Suprapubic skin (tissue), 4 donors: ENCODE data around the gene PRRT1. TPM values are rescaled to one million over a fixed set of nuclear protein-coding genes. Genes with fewer than 3 reads are reported as not detected.

Experiments used
- DNase-seq, 2 donors: peaks; one replicate each; pipeline ENCODE4 v3.0.0-alpha.2; 2019; ENCODE audit warnings: low spot score in 2 of 2
- H3K27ac ChIP-seq: fragments of 200-600 bp; sonication (generic); one replicate; pipeline ENCODE4 v1.5.1; 2019
- H3K27me3 ChIP-seq: fragments of 200-600 bp; sonication (generic); one replicate; pipeline ENCODE4 v1.5.1; 2019
- H3K36me3 ChIP-seq: fragments of 200-600 bp; sonication (generic); one replicate; pipeline ENCODE4 v1.5.1; 2019
- H3K4me1 ChIP-seq: fragments of 200-600 bp; sonication (generic); one replicate; pipeline ENCODE4 v1.5.1; 2019
- H3K4me3 ChIP-seq: fragments of 200-600 bp; sonication (generic); one replicate; pipeline ENCODE4 v1.5.1; 2019; ENCODE audit warnings: mild to moderate bottlenecking
- H3K9me3 ChIP-seq: fragments of 200-600 bp; sonication (generic); one replicate; pipeline ENCODE4 v1.5.1; 2019
- CTCF ChIP-seq, 2 donors: fragments of 200-600 bp in 1 of 2; fragments of 450-650 bp in 1 of 2; sonication (generic) in 1 of 2; IDR thresholded peaks; one replicate each; pipeline ENCODE4 v1.5.1; 2016 to 2019; ENCODE audit warnings: antibody characterized with exemption in 2 of 2, mild to moderate bottlenecking in 1 of 2, moderate library complexity in 1 of 2
- EP300 ChIP-seq: sonication (generic); formaldehyde crosslinking; IDR thresholded peaks from one replicate; pipeline ENCODE4 v1.6.1; 2017; ENCODE audit warnings: antibody characterized with exemption
- POLR2A ChIP-seq, 2 donors: fragments of 450-650 bp; IDR thresholded peaks; one replicate each; pipeline ENCODE4 v1.6.1; 2017; ENCODE audit warnings: antibody characterized with exemption in 2 of 2, mild to moderate bottlenecking in 2 of 2, moderate library complexity in 2 of 2
- POLR2AphosphoS5 ChIP-seq, 3 donors: sonication (generic); formaldehyde crosslinking; IDR thresholded peaks; one replicate each; pipeline ENCODE4 v1.6.1; 2017; ENCODE audit warnings: antibody characterized with exemption in 3 of 3
- WGBS: methylation state at CpG from one replicate; pipeline ENCODE4 v1.1.5; 2018; 5-methylcytosine and 5-hydroxymethylcytosine counted together
- total RNA-seq, 4 donors: library from RNA; depleted of rRNA; stranded (reverse); fragments of >200 nt; gene quantifications; one replicate each; pipeline ENCODE4 v1.1.0, GENCODE V29; 2016

The PRRT1 gene
- total RNA-seq, 4 donors from 2014 or later, result 0.42 to 2.1 (median 0.45) TPM

- no peak for TF ChIP-seq CTCF (IDR thresholded peaks at IDR 0.05)
- no peak for TF ChIP-seq EP300
- no peak for TF ChIP-seq POLR2AphosphoS5 (IDR thresholded peaks at IDR 0.05)
- no peak for TF ChIP-seq POLR2A (IDR thresholded peaks at IDR 0.05)
- Histone ChIP-seq H3K27me3 (no peaks in the 10 kb centered on the region), H3K27ac (no peak overlapping the region), H3K4me1 (peaks cover 19% of the 10 kb centered on the region), H3K4me3 (no peak overlapping the region), H3K36me3 (peaks cover 52% of the 10 kb centered on the region), H3K9me3 (no peaks in the 10 kb centered on the region)
- DNase-seq, result no peak
Observed at GRCh38 chr6:32158052-32158451, 6.3 kb upstream of the PRRT1 start.

DNA sequence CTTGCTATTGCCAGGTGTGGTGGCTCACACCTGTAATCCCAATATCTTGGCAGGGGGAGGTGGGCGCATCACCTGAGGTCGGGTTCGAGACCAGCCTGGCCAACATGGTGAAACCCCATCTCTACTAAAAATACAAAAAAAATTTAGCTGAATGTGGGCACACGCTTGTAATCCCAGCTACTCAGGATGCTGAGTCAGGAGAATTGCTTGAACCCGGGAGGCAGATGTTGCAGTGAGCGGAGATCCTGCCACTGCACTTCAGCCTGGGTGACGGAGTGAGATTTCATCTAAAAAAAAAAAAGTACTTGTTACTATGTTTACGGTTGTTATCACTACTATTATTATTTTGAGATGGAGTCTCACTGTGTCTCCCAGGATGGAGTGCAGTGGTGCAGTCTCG, 5.2 kb upstream of the PRRT1 start:
- no peak for TF ChIP-seq POLR2AphosphoS5 (IDR thresholded peaks at IDR 0.05)
- no peak for TF ChIP-seq POLR2A (IDR thresholded peaks at IDR 0.05)
- TF ChIP-seq CTCF (IDR thresholded peaks at IDR 0.05), result no peak
- TF ChIP-seq EP300, result no peak
- DNase-seq, result no peak
- Histone ChIP-seq H3K4me3 (no peak overlapping the region), H3K27me3 (no peaks in the 10 kb centered on the region), H3K9me3 (no peaks in the 10 kb centered on the region), H3K36me3 (peaks cover 40% of the 10 kb centered on the region), H3K4me1 (peaks cover 30% of the 10 kb centered on the region), H3K27ac (no peak overlapping the region)
- whole genome bisulfite sequencing, result 93% methylated on average over 9 of the region's 9 CpGs

DNA sequence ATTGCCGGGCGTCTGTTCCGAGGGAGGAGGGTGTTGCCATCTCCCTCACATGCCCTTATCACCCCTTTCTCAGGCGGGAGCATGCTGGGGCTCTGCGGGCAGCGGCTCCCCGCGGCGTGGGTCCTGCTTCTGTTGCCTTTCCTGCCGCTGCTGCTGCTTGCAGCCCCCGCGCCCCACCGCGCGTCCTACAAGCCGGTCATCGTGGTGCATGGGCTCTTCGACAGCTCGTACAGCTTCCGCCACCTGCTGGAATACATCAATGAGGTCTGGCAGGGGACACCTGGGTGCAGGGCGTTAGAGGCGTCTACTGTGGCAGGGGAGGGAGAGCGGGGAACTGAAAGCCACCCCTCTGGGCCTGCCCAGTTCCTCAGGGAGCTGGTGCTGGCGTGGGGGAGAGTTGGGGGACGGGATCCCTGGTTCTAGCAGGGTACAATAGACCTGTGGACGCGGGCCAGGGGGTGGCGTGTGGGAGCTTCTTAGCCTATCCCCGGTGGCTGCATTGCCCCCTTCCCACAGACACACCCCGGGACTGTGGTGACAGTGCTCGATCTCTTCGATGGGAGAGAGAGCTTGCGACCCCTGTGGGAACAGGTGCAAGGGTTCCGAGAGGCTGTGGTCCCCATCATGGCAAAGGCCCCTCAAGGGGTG, 2.9 kb upstream of the PRRT1 start:
- peak in 1 of 2 donors; percentile 42 for TF ChIP-seq CTCF (IDR thresholded peaks at IDR 0.05)
- TF ChIP-seq EP300, result no peak
- WGBS, result 4% methylated on average over 24 of the region's 34 CpGs
- H3K4me3 ChIP-seq, result peak overlapping the region; percentile 76

DNA sequence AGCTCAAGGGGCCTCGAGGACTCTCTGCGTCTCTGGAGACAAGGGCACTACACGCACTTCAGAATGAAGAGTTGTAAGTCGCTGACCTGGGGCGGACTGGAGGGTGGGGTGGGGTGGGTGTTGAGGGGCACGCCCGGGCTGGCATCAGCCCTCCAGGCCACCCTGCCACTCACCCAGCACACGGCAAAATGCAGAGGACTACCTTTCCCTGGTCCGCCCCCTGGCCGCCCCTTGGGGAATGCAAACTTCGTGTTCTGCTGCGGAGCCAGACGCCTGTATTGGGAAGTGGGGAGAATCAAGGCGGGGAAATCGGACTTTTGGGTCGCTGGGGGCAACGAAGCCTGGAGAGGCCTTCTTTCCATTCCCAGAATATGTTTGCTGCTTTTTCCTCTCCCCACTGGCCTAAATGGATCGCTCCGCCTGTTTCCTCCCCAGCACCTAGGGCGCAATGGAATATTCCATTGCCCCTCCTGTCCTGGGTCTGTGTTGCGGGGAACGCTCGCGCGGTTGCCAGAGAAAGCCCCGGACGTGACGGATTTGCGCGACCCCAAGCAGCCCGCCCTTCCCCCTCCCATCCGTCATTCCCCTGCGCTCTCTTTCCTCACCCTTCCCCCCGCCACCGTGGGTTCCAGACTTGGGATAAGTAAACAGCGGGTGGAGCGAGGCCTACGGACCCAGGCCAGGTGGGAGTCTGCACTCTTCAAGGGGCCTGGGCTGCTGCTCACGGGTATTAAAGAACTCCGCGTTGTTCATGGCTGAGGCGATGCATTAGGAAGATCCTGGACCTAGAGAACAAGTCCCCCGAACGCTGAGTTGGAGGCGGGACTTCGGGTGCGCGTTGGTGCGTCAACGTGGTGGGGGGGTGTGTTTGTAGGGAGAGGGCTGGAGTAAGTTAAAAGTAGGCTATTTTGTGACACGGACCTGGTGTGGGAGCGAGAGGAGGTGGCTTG, 2.1 kb upstream of the PRRT1 start, which contains the start of gene PPT2:
TSS of gene PPT2 (plus strand) at position 578 of the 950 bp plus-strand sequence. CDS start 454 bp downstream, outside the sequence.
- H3K4me3 ChIP-seq, result peak within 1 kb of the TSS; percentile 76
- peak within 1 kb of the TSS; percentile 88 for H3K27ac ChIP-seq
- TF ChIP-seq CTCF (IDR thresholded peaks at IDR 0.05) (no peak), POLR2A (IDR thresholded peaks at IDR 0.05) (peak in 1 of 2 donors; percentile 24), POLR2AphosphoS5 (IDR thresholded peaks at IDR 0.05) (peak in 1 of 3 donors; percentile 74), EP300 (no peak)
- WGBS, result under 1% methylated on average over 32 of the region's 52 CpGs
- H3K27me3 ChIP-seq, result no peaks in the 10 kb centered on the region
- H3K36me3 ChIP-seq, result peaks cover 29% of the 10 kb centered on the region
- peak; percentile 95 to 96 for DNase-seq
- no peaks in the 10 kb centered on the region for H3K9me3 ChIP-seq
- peaks cover 46% of the 10 kb centered on the region for H3K4me1 ChIP-seq

More for the DNA sequence above, 2.9 kb upstream of the PRRT1 start:
- peaks cover 30% of the 10 kb centered on the region for H3K36me3 ChIP-seq
- no peaks in the 10 kb centered on the region for H3K27me3 ChIP-seq
- peak; percentile 79 to 83 for DNase-seq
- H3K27ac ChIP-seq, result peak overlapping the region; percentile 88
- H3K4me1 ChIP-seq, result peaks cover 43% of the 10 kb centered on the region
- H3K9me3 ChIP-seq, result no peaks in the 10 kb centered on the region
